ENCODE data around the gene GABPB2. TPM values are rescaled to one million over a fixed set of nuclear protein-coding genes. Genes with fewer than 3 reads are reported as not detected.

Gene GABPB2
- total and polyA plus RNA-seq, 2 of the 13 experiments (the other 11 are each of a cell fraction or from before 2014, with no cell fraction given) = 0.09 TPM; not detected in 1

- no peak for TF ChIP-seq DMTF1 (CRISPR knock-in tag; IDR thresholded peaks at IDR 0.05)
- 0 out of 2 replicates have a peak, but pooled peaks have one; percentile 4 for TF ChIP-seq RBAK (CRISPR knock-in tag; IDR thresholded peaks at IDR 0.05)
- TF ChIP-seq PPARG (CRISPR knock-in tag; conservative IDR thresholded peaks at IDR 0.05) = no peak
- no peak for TF ChIP-seq SMAD1 (CRISPR knock-in tag; IDR thresholded peaks at IDR 0.05; ENCODE audit: borderline replicate concordance, low read depth)
- TF ChIP-seq ZNF724P (CRISPR knock-in tag; IDR thresholded peaks at IDR 0.05; ENCODE audit: borderline replicate concordance) = 0 out of 2 replicates have a peak, but pooled peaks have one; percentile 23
- no peak for TF ChIP-seq SP5 (CRISPR knock-in tag; IDR thresholded peaks at IDR 0.05; ENCODE audit: borderline replicate concordance, low read depth)
- no peak for TF ChIP-seq TEF (CRISPR knock-in tag; IDR thresholded peaks at IDR 0.05)
- TF ChIP-seq ZNF781 (CRISPR knock-in tag; IDR thresholded peaks at IDR 0.05; ENCODE audit: borderline replicate concordance, not compliant biosample characterization) = no peak
- TF ChIP-seq RBFOX2 (IDR thresholded peaks at IDR 0.05; ENCODE audit: low read depth, low read length) = peak; percentile 81
- TF ChIP-seq ZNF432 (CRISPR knock-in tag; IDR thresholded peaks at IDR 0.05; ENCODE audit: borderline replicate concordance) = no peak
- TF ChIP-seq ATF5 (CRISPR knock-in tag; IDR thresholded peaks at IDR 0.05; ENCODE audit: low read depth) = no peak
- peak; percentile 47 for TF ChIP-seq XRCC5 (optimal IDR thresholded peaks at IDR 0.05; ENCODE audit: low read length)
- TF ChIP-seq, protein P1, sequence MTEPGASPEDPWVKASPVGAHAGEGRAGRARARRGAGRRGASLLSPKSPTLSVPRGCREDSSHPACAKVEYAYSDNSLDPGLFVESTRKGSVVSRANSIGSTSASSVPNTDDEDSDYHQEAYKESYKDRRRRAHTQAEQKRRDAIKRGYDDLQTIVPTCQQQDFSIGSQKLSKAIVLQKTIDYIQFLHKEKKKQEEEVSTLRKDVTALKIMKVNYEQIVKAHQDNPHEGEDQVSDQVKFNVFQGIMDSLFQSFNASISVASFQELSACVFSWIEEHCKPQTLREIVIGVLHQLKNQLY (CRISPR knock-in tag; IDR thresholded peaks at IDR 0.05) = 0 out of 2 replicates have a peak, but pooled peaks have one; percentile 32
- no peak for TF ChIP-seq ZNF777 (CRISPR knock-in tag; IDR thresholded peaks at IDR 0.05)
- TF ChIP-seq HDAC1 (CRISPR knock-in tag; IDR thresholded peaks at IDR 0.05) = peak; percentile 34; the same call in 1 of the 2 replicates
- TF ChIP-seq ZNF337 (CRISPR knock-in tag; IDR thresholded peaks at IDR 0.05; ENCODE audit: borderline replicate concordance, low read depth) = no peak
- TF ChIP-seq ZNF530 (CRISPR knock-in tag; IDR thresholded peaks at IDR 0.05; ENCODE audit: low read depth) = no peak
- no peak for TF ChIP-seq HDAC2 (CRISPR knock-in tag; IDR thresholded peaks at IDR 0.05)
- TF ChIP-seq, protein P2, sequence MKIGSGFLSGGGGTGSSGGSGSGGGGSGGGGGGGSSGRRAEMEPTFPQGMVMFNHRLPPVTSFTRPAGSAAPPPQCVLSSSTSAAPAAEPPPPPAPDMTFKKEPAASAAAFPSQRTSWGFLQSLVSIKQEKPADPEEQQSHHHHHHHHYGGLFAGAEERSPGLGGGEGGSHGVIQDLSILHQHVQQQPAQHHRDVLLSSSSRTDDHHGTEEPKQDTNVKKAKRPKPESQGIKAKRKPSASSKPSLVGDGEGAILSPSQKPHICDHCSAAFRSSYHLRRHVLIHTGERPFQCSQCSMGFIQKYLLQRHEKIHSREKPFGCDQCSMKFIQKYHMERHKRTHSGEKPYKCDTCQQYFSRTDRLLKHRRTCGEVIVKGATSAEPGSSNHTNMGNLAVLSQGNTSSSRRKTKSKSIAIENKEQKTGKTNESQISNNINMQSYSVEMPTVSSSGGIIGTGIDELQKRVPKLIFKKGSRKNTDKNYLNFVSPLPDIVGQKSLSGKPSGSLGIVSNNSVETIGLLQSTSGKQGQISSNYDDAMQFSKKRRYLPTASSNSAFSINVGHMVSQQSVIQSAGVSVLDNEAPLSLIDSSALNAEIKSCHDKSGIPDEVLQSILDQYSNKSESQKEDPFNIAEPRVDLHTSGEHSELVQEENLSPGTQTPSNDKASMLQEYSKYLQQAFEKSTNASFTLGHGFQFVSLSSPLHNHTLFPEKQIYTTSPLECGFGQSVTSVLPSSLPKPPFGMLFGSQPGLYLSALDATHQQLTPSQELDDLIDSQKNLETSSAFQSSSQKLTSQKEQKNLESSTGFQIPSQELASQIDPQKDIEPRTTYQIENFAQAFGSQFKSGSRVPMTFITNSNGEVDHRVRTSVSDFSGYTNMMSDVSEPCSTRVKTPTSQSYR (CRISPR knock-in tag; IDR thresholded peaks at IDR 0.05; ENCODE audit: borderline replicate concordance) = peak; percentile 71; the same call in 1 of the 2 replicates
- peak; percentile 69; the same call in 1 of the 2 replicates for TF ChIP-seq UBTF (CRISPR knock-in tag; IDR thresholded peaks at IDR 0.05)
- TF ChIP-seq ZNF136 (CRISPR knock-in tag; IDR thresholded peaks at IDR 0.05; ENCODE audit: low read depth) = no peak
Measured at GRCh38 chr1:151047591-151047924, 23.0 kb upstream of the GABPB2 start, which contains the start of gene C1orf56 (continued).
